Measurements from ENCODE around the gene DDHD1.

Gene DDHD1

GRCh38 chr14:53174918-53175317 lies 21.8 kb upstream of the DDHD1 start:
- TF ChIP-seq POLR2A (IDR thresholded peaks at IDR 0.05; ENCODE audit: low read depth, low read length), result no peak
- no peak for FAIRE-seq
- no peak for DNase-seq (ENCODE audit: insufficient read length, low spot score)

GRCh38 chr14:53168786-53169185 lies 15.7 kb upstream of the DDHD1 start:
- FAIRE-seq (no peak), DNase-seq (ENCODE audit: insufficient read length, low spot score) (no peak)
- TF ChIP-seq POLR2A (IDR thresholded peaks at IDR 0.05; ENCODE audit: low read depth, low read length), result no peak

GRCh38 chr14:53167602-53168328 lies 14.6 kb upstream of the DDHD1 start:
- no peak for FAIRE-seq
- TF ChIP-seq POLR2A (IDR thresholded peaks at IDR 0.05; ENCODE audit: low read depth, low read length), result no peak
- DNase-seq (ENCODE audit: insufficient read length, low spot score), result no peak

- DNase-seq (ENCODE audit: insufficient read length, low spot score) (no peak), FAIRE-seq (no peak)
- TF ChIP-seq POLR2A (IDR thresholded peaks at IDR 0.05; ENCODE audit: low read depth, low read length), result no peak
Measured at GRCh38 chr14:53161758-53162435, 8.8 kb upstream of the DDHD1 start.

- no peak for DNase-seq (ENCODE audit: insufficient read length, low spot score)
- FAIRE-seq, result no peak
- no peak for TF ChIP-seq POLR2A (IDR thresholded peaks at IDR 0.05; ENCODE audit: low read depth, low read length)
Measured at GRCh38 chr14:53156238-53156637, 3.1 kb upstream of the DDHD1 start.

- DNase-seq (ENCODE audit: insufficient read length, low spot score) (no peak), FAIRE-seq (no peak)
- TF ChIP-seq POLR2A (IDR thresholded peaks at IDR 0.05; ENCODE audit: low read depth, low read length), result no peak
Measured at GRCh38 chr14:53153702-53154112, 584 bp upstream of the DDHD1 start.

GRCh38 chr14:53152184-53152886 lies 788 bp downstream of the DDHD1 start:
- DNase-seq (ENCODE audit: insufficient read length, low spot score), result peak; percentile 13
- no peak for TF ChIP-seq POLR2A (IDR thresholded peaks at IDR 0.05; ENCODE audit: low read depth, low read length)
- no peak for FAIRE-seq

GRCh38 chr14:53151523-53152183 lies 1.5 kb downstream of the DDHD1 start:
- TF ChIP-seq POLR2A (IDR thresholded peaks at IDR 0.05; ENCODE audit: low read depth, low read length), result no peak
- FAIRE-seq, result no peak
- peak; percentile 50 for DNase-seq (ENCODE audit: insufficient read length, low spot score)

GRCh38 chr14:53149668-53150316 lies 3.3 kb downstream of the DDHD1 start:
- no peak for TF ChIP-seq POLR2A (IDR thresholded peaks at IDR 0.05; ENCODE audit: low read depth, low read length)
- FAIRE-seq (no peak), DNase-seq (ENCODE audit: insufficient read length, low spot score) (no peak)

- FAIRE-seq (no peak), DNase-seq (ENCODE audit: insufficient read length, low spot score) (no peak)
- no peak for TF ChIP-seq POLR2A (IDR thresholded peaks at IDR 0.05; ENCODE audit: low read depth, low read length)
Measured at GRCh38 chr14:53148671-53149070, 4.5 kb downstream of the DDHD1 start.

- FAIRE-seq (no peak), DNase-seq (ENCODE audit: insufficient read length, low spot score) (no peak)
- no peak for TF ChIP-seq POLR2A (IDR thresholded peaks at IDR 0.05; ENCODE audit: low read depth, low read length)
Measured at GRCh38 chr14:53147893-53148292, 5.2 kb downstream of the DDHD1 start.

- DNase-seq (ENCODE audit: insufficient read length, low spot score) (no peak), FAIRE-seq (no peak)
- no peak for TF ChIP-seq POLR2A (IDR thresholded peaks at IDR 0.05; ENCODE audit: low read depth, low read length)
Measured at GRCh38 chr14:53147208-53147607, 5.9 kb downstream of the DDHD1 start.

GRCh38 chr14:53146739-53147138 lies 6.4 kb downstream of the DDHD1 start:
- FAIRE-seq (no peak), DNase-seq (ENCODE audit: insufficient read length, low spot score) (no peak)
- TF ChIP-seq POLR2A (IDR thresholded peaks at IDR 0.05; ENCODE audit: low read depth, low read length), result no peak

GRCh38 chr14:53144244-53144643 lies 8.9 kb downstream of the DDHD1 start:
- TF ChIP-seq POLR2A (IDR thresholded peaks at IDR 0.05; ENCODE audit: low read depth, low read length), result no peak
- FAIRE-seq (no peak), DNase-seq (ENCODE audit: insufficient read length, low spot score) (no peak)
